ENCODE data around the gene FABP1. TPM values are rescaled to one million over a fixed set of nuclear protein-coding genes. Genes with fewer than 3 reads are reported as not detected.

FABP1 gene
- polyA plus RNA-seq, 1 of the 3 experiments (the other 2 are of a cell fraction), result not detected

DNA sequence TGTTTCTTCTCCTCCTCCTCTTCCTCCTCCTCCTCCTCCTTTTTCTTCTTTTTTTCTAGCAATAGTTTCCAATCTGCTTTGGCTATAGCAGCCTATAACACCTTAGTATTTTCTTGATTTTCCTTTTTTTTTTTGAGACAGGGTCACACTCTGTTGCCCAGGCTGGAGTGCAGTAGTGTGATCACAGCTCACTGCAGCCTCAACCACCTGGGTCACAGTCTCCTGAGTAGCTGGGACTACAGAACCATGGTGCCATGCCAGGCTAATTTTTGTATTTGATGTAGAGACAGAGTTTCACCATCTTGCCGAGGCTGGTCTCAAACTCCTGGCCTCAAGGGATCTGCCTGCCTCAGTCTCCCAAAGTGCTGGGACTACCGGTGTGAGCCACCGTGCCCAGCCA lies 31.6 kb upstream of the FABP1 start:
- H3K9ac ChIP-seq, result no peak overlapping the region
- ChIA-PET POLR2A (no interaction called here), CTCF (interaction anchor here (0.7 to 5.8 kb wide), 23 partner anchors 9 to 295 kb away, joined by 3 to 147 read pairs (median 5); partner anchors contain the start of genes RNU2-63P, SMYD1 and THNSL2)
- H4K20me1 ChIP-seq (ENCODE audit: insufficient read depth), result no peaks in the 10 kb centered on the region
- H2AFZ ChIP-seq (ENCODE audit: low read depth), result no peak overlapping the region
- H3K36me3 ChIP-seq (replicated peaks in 1 of 2; ENCODE audit: control insufficient read depth in 1 of 2, insufficient read depth in 2 of 2, low read length in 1 of 2), result no peaks in the 10 kb centered on the region
- H3K4me3 ChIP-seq (ENCODE audit: low read depth in 2 of 2, low read length in 1 of 2), result no peak overlapping the region
- DNase-seq, result no peak
- no peaks in the 10 kb centered on the region for H3F3A ChIP-seq (replicated peaks; ENCODE audit: insufficient read depth)
- no peak overlapping the region for H3K27ac ChIP-seq (ENCODE audit: low read depth in 2 of 2, low read length in 1 of 2)
- no peaks in the 10 kb centered on the region for H3K9me2 ChIP-seq
- H3K4me2 ChIP-seq, result no peak overlapping the region
- H3K9me3 ChIP-seq, result no peaks in the 10 kb centered on the region
- TF ChIP-seq EP300 (IDR thresholded peaks at IDR 0.05; ENCODE audit: borderline replicate concordance in 1 of 2, low read depth in 1 of 2, low read length in 1 of 2) (no peak), GABPA (IDR thresholded peaks at IDR 0.05; ENCODE audit: low read depth) (no peak), RFX5 (IDR thresholded peaks at IDR 0.05; ENCODE audit: low read length) (no peak), NRF1 (IDR thresholded peaks at IDR 0.05; ENCODE audit: low read depth, low read length) (no peak), TCF12 (IDR thresholded peaks at IDR 0.05) (no peak)
- H3K79me2 ChIP-seq (ENCODE audit: insufficient read depth), result no peaks in the 10 kb centered on the region
- WGBS (ENCODE audit: low lambda C conversion rate), result 41% methylated on average over 3 of the region's 3 CpGs
- no peaks in the 10 kb centered on the region for H3K27me3 ChIP-seq (ENCODE audit: insufficient read depth)
- H3K4me1 ChIP-seq (ENCODE audit: control insufficient read depth in 1 of 2, insufficient read depth in 2 of 2, low read depth in 1 of 2, low read length in 1 of 2), result no peaks in the 10 kb centered on the region

GRCh38 chr2:88148929-88149438 lies 21.1 kb upstream of the FABP1 start:
- CTCF ChIA-PET, result interaction anchor here (1.0 kb wide), 1 partner anchor 89 kb away, joined by 3 read pairs; no protein-coding TSS in a partner anchor
- no peaks in the 10 kb centered on the region for H3K4me1 ChIP-seq (ENCODE audit: control insufficient read depth in 1 of 2, insufficient read depth in 2 of 2, low read depth in 1 of 2, low read length in 1 of 2)
- DNase-seq, result no peak

More at GRCh38 chr2:88148929-88149438, 21.1 kb upstream of the FABP1 start:
- no peaks in the 10 kb centered on the region for H3K27me3 ChIP-seq (ENCODE audit: insufficient read depth)
- H3K4me3 ChIP-seq (ENCODE audit: low read depth in 2 of 2, low read length in 1 of 2), result no peak overlapping the region
- H3K79me2 ChIP-seq (ENCODE audit: insufficient read depth), result no peaks in the 10 kb centered on the region
- POLR2A ChIA-PET, result no interaction called here
- H3K9me2 ChIP-seq, result no peaks in the 10 kb centered on the region
- no peaks in the 10 kb centered on the region for H4K20me1 ChIP-seq (ENCODE audit: insufficient read depth)
- no peak overlapping the region for H3K27ac ChIP-seq (ENCODE audit: low read depth in 2 of 2, low read length in 1 of 2)
- peaks cover 4% of the 10 kb centered on the region; the same call in 1 of the 2 replicates for H3K9me3 ChIP-seq
- H3K36me3 ChIP-seq (replicated peaks in 1 of 2; ENCODE audit: control insufficient read depth in 1 of 2, insufficient read depth in 2 of 2, low read length in 1 of 2), result no peaks in the 10 kb centered on the region
- no peaks in the 10 kb centered on the region for H3F3A ChIP-seq (replicated peaks; ENCODE audit: insufficient read depth)
- no peak overlapping the region for H3K9ac ChIP-seq
- H2AFZ ChIP-seq (ENCODE audit: low read depth), result no peak overlapping the region
- no peak for TF ChIP-seq FOXM1 (IDR thresholded peaks at IDR 0.05; ENCODE audit: low read depth)
- no peak for TF ChIP-seq CTCF (IDR thresholded peaks at IDR 0.05)
- no peak for TF ChIP-seq RFX5 (IDR thresholded peaks at IDR 0.05; ENCODE audit: low read length)
- TF ChIP-seq EP300 (IDR thresholded peaks at IDR 0.05; ENCODE audit: borderline replicate concordance in 1 of 2, low read depth in 1 of 2, low read length in 1 of 2), result no peak
- TF ChIP-seq CHD2 (IDR thresholded peaks at IDR 0.05; ENCODE audit: low read length, partially characterized antibody), result no peak
- TF ChIP-seq FOSL2 (IDR thresholded peaks at IDR 0.05; ENCODE audit: borderline replicate concordance, low read depth), result no peak
- TF ChIP-seq GABPA (IDR thresholded peaks at IDR 0.05; ENCODE audit: low read depth), result no peak
- no peak for TF ChIP-seq MEF2A (IDR thresholded peaks at IDR 0.05; ENCODE audit: borderline replicate concordance, low read depth)
- TF ChIP-seq, protein P1, sequence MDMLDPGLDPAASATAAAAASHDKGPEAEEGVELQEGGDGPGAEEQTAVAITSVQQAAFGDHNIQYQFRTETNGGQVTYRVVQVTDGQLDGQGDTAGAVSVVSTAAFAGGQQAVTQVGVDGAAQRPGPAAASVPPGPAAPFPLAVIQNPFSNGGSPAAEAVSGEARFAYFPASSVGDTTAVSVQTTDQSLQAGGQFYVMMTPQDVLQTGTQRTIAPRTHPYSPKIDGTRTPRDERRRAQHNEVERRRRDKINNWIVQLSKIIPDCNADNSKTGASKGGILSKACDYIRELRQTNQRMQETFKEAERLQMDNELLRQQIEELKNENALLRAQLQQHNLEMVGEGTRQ (IDR thresholded peaks at IDR 0.05; ENCODE audit: borderline replicate concordance, low read depth, low read length), result no peak
- TF ChIP-seq TEAD4 (IDR thresholded peaks at IDR 0.05; ENCODE audit: borderline replicate concordance, insufficient read depth), result no peak
- no peak overlapping the region for H3K4me2 ChIP-seq

Measured in SK-N-SH (cell line).